ENCODE data around the gene TPPP3.
"Not testable (repeated sequence)": the region's sequence is repeated elsewhere in the genome, so short reads cannot be mapped to it uniquely, and the experiment has no call there.

DNA sequence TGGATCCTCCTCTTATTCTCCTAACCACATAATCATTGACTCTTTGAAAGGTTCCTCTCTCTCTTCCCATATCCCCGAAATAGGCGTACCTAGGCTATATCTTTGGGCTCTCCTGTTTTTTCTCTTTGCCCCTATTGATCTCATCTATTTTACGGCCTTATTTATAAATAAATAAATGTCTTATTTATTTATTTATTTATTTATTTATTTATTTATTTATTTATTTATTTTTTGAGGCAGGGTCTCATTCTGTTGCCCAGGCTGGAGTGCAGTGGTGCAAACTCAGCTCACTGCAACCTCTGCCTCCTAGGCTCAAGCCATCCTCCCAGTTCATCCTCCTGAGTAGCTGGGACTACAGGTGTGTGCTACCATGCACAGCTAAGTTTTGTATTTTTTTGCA lies 40.8 kb downstream of the TPPP3 start:
- not testable (repeated sequence) for TF ChIP-seq CTCF (IDR thresholded peaks at IDR 0.05); ZFX (IDR thresholded peaks at IDR 0.05; ENCODE audit: borderline replicate concordance)
